Brain microvascular endothelial cell (primary cell): ENCODE data around the gene ZNF536.

Source experiments
- DNase-seq: peaks from one replicate; pipeline ENCODE4 v3.0.0-alpha.2; 2020
- H3K27ac ChIP-seq: fragments of 250-450 bp; sonication (Bioruptor Pico); 2 replicates; pipeline ENCODE4 v1.5.1; 2020; ENCODE audit warnings: mild to moderate bottlenecking, moderate library complexity
- H3K27me3 ChIP-seq: fragments of 250-450 bp; sonication (Bioruptor Pico); replicated peaks from 2 replicates; pipeline ENCODE4 v1.5.1; 2020; ENCODE audit warnings: mild to moderate bottlenecking
- H3K36me3 ChIP-seq: fragments of 250-450 bp; sonication (Bioruptor Pico); replicated peaks from 2 replicates; pipeline ENCODE4 v1.5.1; 2020; ENCODE audit warnings: mild to moderate bottlenecking
- H3K4me3 ChIP-seq: 2 replicates; pipeline ENCODE4 v1.5.1; 2011; ENCODE audit warnings: low read depth, mild to moderate bottlenecking, control low read depth, low read length, moderate library complexity
- CTCF ChIP-seq: IDR thresholded peaks from 2 replicates; pipeline ENCODE4 v1.5.1; 2011; ENCODE audit warnings: low read depth, mild to moderate bottlenecking, moderate library complexity, low read length, control low read depth, inconsistent platforms; ENCODE audit errors: missing control alignments
- in situ Hi-C: cut with HindIII; loops from 2 replicates; pipeline ENCODE4 v1.10.0; 2017; ENCODE audit warnings: low sequenced_read_pairs, low pct_ligation_motif_present

Gene ZNF536

GRCh38 chr19:30565636-30566035, 193.5 kb downstream of the ZNF536 start:
- no peaks in the 10 kb centered on the region for H3K27me3 ChIP-seq
- TF ChIP-seq CTCF, result no peak
- no peaks in the 10 kb centered on the region for H3K36me3 ChIP-seq
- DNase-seq, result no peak
- H3K27ac ChIP-seq, result no peak overlapping the region
- in situ Hi-C loops, result no loop called here
- no peak overlapping the region for H3K4me3 ChIP-seq

- no peaks in the 10 kb centered on the region for H3K27me3 ChIP-seq
- no peak overlapping the region for H3K4me3 ChIP-seq
- DNase-seq, result no peak
- no peak overlapping the region for H3K27ac ChIP-seq
- in situ Hi-C loops, result no loop called here
- no peaks in the 10 kb centered on the region for H3K36me3 ChIP-seq
- TF ChIP-seq CTCF, result no peak
Measured at GRCh38 chr19:30566681-30567420, 194.7 kb downstream of the ZNF536 start.

- H3K27me3 ChIP-seq, result no peaks in the 10 kb centered on the region
- in situ Hi-C loops, result no loop called here
- no peaks in the 10 kb centered on the region for H3K36me3 ChIP-seq
- no peak for DNase-seq
- H3K27ac ChIP-seq, result no peak overlapping the region
- H3K4me3 ChIP-seq, result no peak overlapping the region
- no peak for TF ChIP-seq CTCF
Measured at GRCh38 chr19:30567536-30568232, 195.5 kb downstream of the ZNF536 start.

DNA sequence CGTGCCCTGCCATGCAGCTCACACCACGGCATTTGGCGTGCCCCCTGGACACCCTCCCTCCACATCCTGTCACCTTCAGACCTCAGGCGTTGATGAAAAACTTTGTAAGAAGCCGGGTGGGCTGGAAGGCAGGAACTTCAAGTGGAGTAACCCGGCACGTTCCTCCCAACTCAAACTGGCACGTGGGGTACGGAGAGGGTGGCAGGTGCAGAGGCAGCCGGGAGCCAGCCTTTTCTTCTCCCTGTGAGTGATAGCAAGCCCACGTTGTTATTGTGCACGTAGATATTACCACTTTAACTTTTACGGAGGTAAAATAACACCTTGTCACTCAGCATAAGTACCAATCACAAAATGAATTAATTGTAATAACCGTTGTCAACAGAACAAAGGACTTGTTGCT, 198.0 kb downstream of the ZNF536 start:
- TF ChIP-seq CTCF, result no peak
- H3K36me3 ChIP-seq, result no peaks in the 10 kb centered on the region
- in situ Hi-C loops, result no loop called here

DNA sequence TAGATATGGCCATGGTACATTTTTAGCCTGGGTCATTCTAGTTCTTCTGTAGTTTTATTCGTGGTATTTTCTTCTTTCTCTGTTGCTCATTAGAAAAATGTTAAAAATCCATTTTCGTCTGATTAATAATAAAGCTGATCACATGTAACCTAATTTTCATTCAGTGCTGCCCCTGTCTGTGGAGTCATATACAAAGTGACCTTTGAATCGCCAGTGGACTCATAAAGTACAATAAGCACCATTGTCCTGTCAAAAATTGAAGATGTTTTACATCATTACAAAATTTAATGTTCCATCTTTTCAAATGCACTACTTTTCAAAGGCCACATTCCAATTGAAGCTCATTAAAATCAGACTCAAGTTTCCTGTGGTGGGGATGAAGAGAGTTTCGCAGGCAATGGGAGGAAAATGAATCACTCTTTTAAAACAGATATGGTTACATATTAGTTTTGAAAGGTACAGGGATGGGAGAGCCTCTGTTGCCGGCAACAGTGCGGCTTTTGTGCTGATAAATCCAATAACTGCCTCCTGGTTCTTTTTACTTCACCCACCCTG, 205.4 kb downstream of the ZNF536 start:
- H3K4me3 ChIP-seq, result no peak overlapping the region
- in situ Hi-C loops, result no loop called here
- no peaks in the 10 kb centered on the region for H3K27me3 ChIP-seq
- H3K27ac ChIP-seq, result no peak overlapping the region
- no peak for TF ChIP-seq CTCF
- no peak for DNase-seq
- H3K36me3 ChIP-seq, result no peaks in the 10 kb centered on the region

More for the DNA sequence above, 198.0 kb downstream of the ZNF536 start:
- no peak for DNase-seq
- H3K4me3 ChIP-seq, result no peak overlapping the region
- H3K27me3 ChIP-seq, result no peaks in the 10 kb centered on the region
- no peak overlapping the region for H3K27ac ChIP-seq
